ENCODE data around the gene BRCA1. TPM values are rescaled to one million over a fixed set of nuclear protein-coding genes. Genes with fewer than 3 reads are reported as not detected.

Gene BRCA1
- polyA plus RNA-seq, 1 donor from 2014 or later: 1.0 TPM

DNA sequence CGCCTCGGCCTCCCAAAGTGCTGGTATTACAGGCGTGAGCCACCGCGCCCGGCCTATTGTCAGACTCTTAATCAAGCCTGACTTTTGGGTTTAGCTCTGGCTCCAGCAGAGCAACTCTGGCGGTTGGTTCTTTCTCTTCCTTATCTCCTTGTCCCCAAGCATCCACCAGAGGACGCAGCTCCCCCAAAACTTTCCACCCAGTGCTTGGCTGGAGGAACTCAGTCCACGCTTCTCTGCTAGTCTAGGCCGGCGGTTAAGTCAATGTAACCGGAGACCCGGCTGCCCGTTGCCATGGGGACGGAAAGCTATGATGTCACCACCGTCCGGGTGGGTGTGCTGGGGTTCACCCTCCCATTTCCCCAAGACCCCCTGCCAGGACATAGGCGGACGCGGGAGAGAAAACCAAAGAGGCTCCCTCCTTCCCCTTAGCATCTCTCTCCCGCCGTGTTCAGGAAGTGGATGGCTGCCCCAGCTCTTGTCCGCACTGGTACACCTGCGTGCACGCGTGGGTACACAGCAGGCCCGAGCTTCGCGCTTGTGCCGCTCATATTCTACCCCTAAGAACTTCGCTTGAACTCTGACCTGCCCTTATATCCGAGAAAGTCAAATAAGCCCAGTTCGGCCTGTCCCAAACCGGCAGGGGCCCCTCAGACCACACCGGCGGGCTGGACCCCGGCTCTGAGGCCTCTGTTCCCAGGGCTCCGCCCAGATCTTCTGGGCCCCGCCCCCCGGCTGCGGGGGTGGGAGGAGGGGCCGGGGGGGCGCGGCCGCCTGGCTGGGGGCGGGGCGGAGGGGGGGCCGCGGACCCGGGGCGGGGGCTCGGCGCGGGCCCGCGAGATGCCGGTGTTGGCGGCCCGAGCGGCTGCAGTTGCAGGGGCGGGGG lies 100.5 kb downstream of the BRCA1 start, which contains the start of gene RND2:
TSS of gene RND2 (plus strand) at position 825 of the 883 bp plus-strand sequence. CDS start 117 bp downstream, outside the sequence.
- peak within 1 kb of the TSS; percentile 84 for H3K4me2 ChIP-seq (ENCODE audit: low read length)
- peaks cover 5% of the 10 kb centered on the region for H3F3A ChIP-seq (ENCODE audit: insufficient read depth, low read length, poor library complexity, severe bottlenecking)
- H3K27ac ChIP-seq (ENCODE audit: low read length): peak within 1 kb of the TSS; percentile 95
- TF ChIP-seq SMC3 (conservative IDR thresholded peaks at IDR 0.05; ENCODE audit: poor library complexity) (peak; percentile 99), EZH2 (IDR thresholded peaks at IDR 0.05; ENCODE audit: borderline replicate concordance, insufficient read depth, low read length, poor library complexity, severe bottlenecking) (no peak), TAF1 (IDR thresholded peaks at IDR 0.05; ENCODE audit: low read depth) (peak; percentile 54), POLR2AphosphoS5 (IDR thresholded peaks at IDR 0.05) (peak; percentile 63), EP300 (conservative IDR thresholded peaks at IDR 0.05; ENCODE audit: poor library complexity, severe bottlenecking) (peak; percentile 61), MXI1 (conservative IDR thresholded peaks at IDR 0.05; ENCODE audit: poor library complexity, severe bottlenecking) (peak; percentile 95), CTCF (IDR thresholded peaks at IDR 0.05; ENCODE audit: poor library complexity, severe bottlenecking) (peak; percentile 97), RAD21 (conservative IDR thresholded peaks at IDR 0.05) (peak; percentile 97)
- TF ChIP-seq, protein P1, sequence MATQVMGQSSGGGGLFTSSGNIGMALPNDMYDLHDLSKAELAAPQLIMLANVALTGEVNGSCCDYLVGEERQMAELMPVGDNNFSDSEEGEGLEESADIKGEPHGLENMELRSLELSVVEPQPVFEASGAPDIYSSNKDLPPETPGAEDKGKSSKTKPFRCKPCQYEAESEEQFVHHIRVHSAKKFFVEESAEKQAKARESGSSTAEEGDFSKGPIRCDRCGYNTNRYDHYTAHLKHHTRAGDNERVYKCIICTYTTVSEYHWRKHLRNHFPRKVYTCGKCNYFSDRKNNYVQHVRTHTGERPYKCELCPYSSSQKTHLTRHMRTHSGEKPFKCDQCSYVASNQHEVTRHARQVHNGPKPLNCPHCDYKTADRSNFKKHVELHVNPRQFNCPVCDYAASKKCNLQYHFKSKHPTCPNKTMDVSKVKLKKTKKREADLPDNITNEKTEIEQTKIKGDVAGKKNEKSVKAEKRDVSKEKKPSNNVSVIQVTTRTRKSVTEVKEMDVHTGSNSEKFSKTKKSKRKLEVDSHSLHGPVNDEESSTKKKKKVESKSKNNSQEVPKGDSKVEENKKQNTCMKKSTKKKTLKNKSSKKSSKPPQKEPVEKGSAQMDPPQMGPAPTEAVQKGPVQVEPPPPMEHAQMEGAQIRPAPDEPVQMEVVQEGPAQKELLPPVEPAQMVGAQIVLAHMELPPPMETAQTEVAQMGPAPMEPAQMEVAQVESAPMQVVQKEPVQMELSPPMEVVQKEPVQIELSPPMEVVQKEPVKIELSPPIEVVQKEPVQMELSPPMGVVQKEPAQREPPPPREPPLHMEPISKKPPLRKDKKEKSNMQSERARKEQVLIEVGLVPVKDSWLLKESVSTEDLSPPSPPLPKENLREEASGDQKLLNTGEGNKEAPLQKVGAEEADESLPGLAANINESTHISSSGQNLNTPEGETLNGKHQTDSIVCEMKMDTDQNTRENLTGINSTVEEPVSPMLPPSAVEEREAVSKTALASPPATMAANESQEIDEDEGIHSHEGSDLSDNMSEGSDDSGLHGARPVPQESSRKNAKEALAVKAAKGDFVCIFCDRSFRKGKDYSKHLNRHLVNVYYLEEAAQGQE (IDR thresholded peaks at IDR 0.05; ENCODE audit: borderline replicate concordance): peak; percentile 53
- peaks cover 38% of the 10 kb centered on the region for H3K79me2 ChIP-seq (replicated peaks; ENCODE audit: insufficient read depth, low read length)
- peak within 1 kb of the TSS; percentile 90 for H2AFZ ChIP-seq (ENCODE audit: low read depth, low read length)
- H3K9me3 ChIP-seq (ENCODE audit: low read length): no peaks in the 10 kb centered on the region
- H3K9ac ChIP-seq (ENCODE audit: low read length): peak within 1 kb of the TSS; percentile 92
- H4K20me1 ChIP-seq (ENCODE audit: insufficient read depth): peaks cover 4% of the 10 kb centered on the region
- H3K27me3 ChIP-seq (ENCODE audit: insufficient read depth, low read depth, low read length): no peaks in the 10 kb centered on the region
- no peaks in the 10 kb centered on the region for H3K36me3 ChIP-seq (ENCODE audit: insufficient read depth, low read length)
- H3K9me2 ChIP-seq (ENCODE audit: insufficient read depth, low read length): no peaks in the 10 kb centered on the region
- peak within 1 kb of the TSS; percentile 83 for H3K4me3 ChIP-seq (ENCODE audit: low read length)

GRCh38 chr17:43021741-43022512 lies 103.2 kb downstream of the BRCA1 start, which contains the start of gene VAT1:
Gene VAT1 (minus strand): TSS chr17:43022385. CDS start chr17:43022322, 63 bp downstream.
- Histone ChIP-seq H3K79me2 (replicated peaks; ENCODE audit: insufficient read depth, low read length) (peaks cover 61% of the 10 kb centered on the region), H3K27ac (ENCODE audit: low read length) (peak within 1 kb of the TSS; percentile 95)
- TF ChIP-seq SMC3 (conservative IDR thresholded peaks at IDR 0.05; ENCODE audit: poor library complexity): peak; percentile 52
- TF ChIP-seq EP300 (conservative IDR thresholded peaks at IDR 0.05; ENCODE audit: poor library complexity, severe bottlenecking): peak; percentile 21
- peak; percentile 85 for TF ChIP-seq MXI1 (conservative IDR thresholded peaks at IDR 0.05; ENCODE audit: poor library complexity, severe bottlenecking)
- TF ChIP-seq EZH2 (IDR thresholded peaks at IDR 0.05; ENCODE audit: borderline replicate concordance, insufficient read depth, low read length, poor library complexity, severe bottlenecking): no peak
- peak; percentile 51 for TF ChIP-seq RAD21 (conservative IDR thresholded peaks at IDR 0.05)
- TF ChIP-seq TAF1 (IDR thresholded peaks at IDR 0.05; ENCODE audit: low read depth): peak; percentile 77
- no peak for TF ChIP-seq CTCF (IDR thresholded peaks at IDR 0.05; ENCODE audit: poor library complexity, severe bottlenecking)
- TF ChIP-seq, protein P1 (IDR thresholded peaks at IDR 0.05; ENCODE audit: borderline replicate concordance): peak; percentile 92
- TF ChIP-seq POLR2AphosphoS5 (IDR thresholded peaks at IDR 0.05): peak; percentile 96

More at GRCh38 chr17:43021741-43022512, 103.2 kb downstream of the BRCA1 start, which contains the start of gene VAT1:
- Histone ChIP-seq H3K9me3 (ENCODE audit: low read length) (no peaks in the 10 kb centered on the region), H3K9ac (ENCODE audit: low read length) (peak within 1 kb of the TSS; percentile 96), H2AFZ (ENCODE audit: low read depth, low read length) (peak within 1 kb of the TSS; percentile 75), H3K36me3 (ENCODE audit: insufficient read depth, low read length) (no peaks in the 10 kb centered on the region), H4K20me1 (ENCODE audit: insufficient read depth) (peaks cover 4% of the 10 kb centered on the region), H3K27me3 (ENCODE audit: insufficient read depth, low read depth, low read length) (no peaks in the 10 kb centered on the region), H3F3A (ENCODE audit: insufficient read depth, low read length, poor library complexity, severe bottlenecking) (peaks cover 5% of the 10 kb centered on the region), H3K4me2 (ENCODE audit: low read length) (peak within 1 kb of the TSS; percentile 94), H3K4me3 (ENCODE audit: low read length) (peak within 1 kb of the TSS; percentile 80), H3K9me2 (ENCODE audit: insufficient read depth, low read length) (no peaks in the 10 kb centered on the region)

Measured in neural cell (in vitro differentiated cells).